HL-60 (cell line): ENCODE results near the gene TBC1D22A.

ENCODE experiments used
- DNase-seq, 2 experiments: peaks; one replicate each; pipeline ENCODE4 v3.0.0-alpha.2; 2010 to 2020; ENCODE audit warnings: low read depth in 1 of 2, low spot score in 1 of 2
- H3K27ac ChIP-seq: fragments of 250-450 bp; sonication (Bioruptor Pico); replicated peaks from 2 replicates; pipeline ENCODE4 v1.5.1; 2020; ENCODE audit warnings: mild to moderate bottlenecking, moderate library complexity
- H3K27me3 ChIP-seq: fragments of 250-450 bp; sonication (Bioruptor Pico); 2 replicates; pipeline ENCODE4 v1.5.1; 2021; ENCODE audit warnings: mild to moderate bottlenecking, moderate library complexity; ENCODE audit not compliant: insufficient read depth, poor library complexity, severe bottlenecking
- H3K4me3 ChIP-seq: replicated peaks from 2 replicates; pipeline ENCODE4 v1.5.1; 2011; ENCODE audit warnings: mild to moderate bottlenecking, control low read depth, low read length; ENCODE audit not compliant: insufficient read depth
- CTCF ChIP-seq: IDR thresholded peaks from one replicate; pipeline ENCODE4 v1.5.1; 2011; ENCODE audit warnings: low read length, control low read depth, inconsistent platforms; ENCODE audit not compliant: insufficient read depth
- GABPA ChIP-seq: IDR thresholded peaks from 2 replicates; pipeline ENCODE4 v1.6.1; 2012; ENCODE audit warnings: low read depth
- POLR2AphosphoS5 ChIP-seq: IDR thresholded peaks from 2 replicates; pipeline ENCODE4 v1.6.1; 2012; ENCODE audit warnings: low read depth
- REST ChIP-seq: IDR thresholded peaks from 2 replicates; pipeline ENCODE4 v1.6.1; 2012; ENCODE audit warnings: low read depth; ENCODE audit not compliant: insufficient replicate concordance
- SPI1 ChIP-seq: IDR thresholded peaks from 2 replicates; pipeline ENCODE4 v1.6.1; 2012; ENCODE audit warnings: low read depth, mild to moderate bottlenecking, borderline replicate concordance

Gene TBC1D22A

GRCh38 chr22:46914481-46914880, 152.0 kb downstream of the TBC1D22A start:
- DNase-seq: no peak
- no peak for TF ChIP-seq CTCF
- TF ChIP-seq GABPA: no peak
- no peak overlapping the region for H3K4me3 ChIP-seq
- no peaks in the 10 kb centered on the region for H3K27me3 ChIP-seq
- H3K27ac ChIP-seq: no peak overlapping the region

GRCh38 chr22:46914916-46915894, 152.8 kb downstream of the TBC1D22A start:
- DNase-seq: no peak
- Histone ChIP-seq H3K4me3 (no peak overlapping the region), H3K27ac (no peak overlapping the region), H3K27me3 (no peaks in the 10 kb centered on the region)
- no peak for TF ChIP-seq REST
- no peak for TF ChIP-seq POLR2AphosphoS5
- no peak for TF ChIP-seq CTCF
- no peak for TF ChIP-seq SPI1
- no peak for TF ChIP-seq GABPA

- no peak for DNase-seq
- TF ChIP-seq SPI1 (no peak), CTCF (no peak), REST (no peak), GABPA (no peak), POLR2AphosphoS5 (no peak)
- H3K27me3 ChIP-seq: no peaks in the 10 kb centered on the region
- no peak overlapping the region for H3K4me3 ChIP-seq
- no peak overlapping the region for H3K27ac ChIP-seq
Observed at GRCh38 chr22:46915950-46916730, 153.7 kb downstream of the TBC1D22A start.
